ENCODE data around the gene PXYLP1.
A peak's percentile ranks its signal among the peaks of the same experiment; 100 is the strongest.

The PXYLP1 gene

DNA sequence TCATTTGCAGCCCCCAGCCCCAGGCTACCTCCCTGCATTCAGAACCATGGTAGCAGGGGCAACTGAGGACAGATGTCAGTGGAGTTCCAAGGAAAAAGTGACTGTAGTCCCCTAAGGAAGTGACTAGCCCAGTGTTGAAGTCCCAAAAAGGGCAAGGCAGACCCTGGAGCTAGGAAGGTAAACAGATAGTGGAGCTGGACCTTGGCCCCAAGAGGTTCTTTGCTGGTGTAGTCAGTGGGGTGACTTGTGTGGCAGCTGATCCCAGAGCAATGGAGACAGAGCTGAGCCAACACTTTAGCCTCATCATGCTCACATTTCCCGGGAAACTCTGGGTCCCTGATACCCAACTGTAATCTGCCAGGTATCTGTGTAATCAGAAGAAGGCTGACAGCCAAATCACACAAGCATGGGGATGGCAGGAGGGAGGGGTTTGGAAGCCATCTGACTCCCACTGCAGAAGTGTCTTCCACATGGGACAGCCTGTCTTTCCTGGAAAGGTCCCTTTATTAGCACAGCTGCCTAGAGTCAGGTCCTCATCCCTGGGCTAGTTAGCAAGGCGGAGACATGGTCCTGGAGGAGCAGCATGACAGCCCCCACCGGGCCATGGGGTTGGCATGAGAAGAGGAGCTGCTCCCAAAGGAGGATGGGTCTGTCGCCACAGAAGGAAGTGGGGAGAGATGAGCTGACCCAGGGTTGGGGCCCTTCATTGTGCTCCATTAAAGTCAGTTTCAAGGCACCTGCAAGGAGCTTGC, 39.8 kb downstream of the PXYLP1 start:
- Mint-ChIP-seq H3K27ac (no peak overlapping the region), H3K27me3 (no peaks in the 10 kb centered on the region)

GRCh38 chr3:141272906-141273662, 41.5 kb downstream of the PXYLP1 start:
- Mint-ChIP-seq H3K4me1 (peaks cover 25% of the 10 kb centered on the region), H3K36me3 (peaks cover 6% of the 10 kb centered on the region), H3K9me3 (no peaks in the 10 kb centered on the region), H3K27me3 (no peaks in the 10 kb centered on the region), H3K27ac (no peak overlapping the region), H3K4me3 (no peak overlapping the region)

More for the DNA sequence above, 39.8 kb downstream of the PXYLP1 start:
- peaks cover 41% of the 10 kb centered on the region for H3K4me1 Mint-ChIP-seq
- no peaks in the 10 kb centered on the region for H3K9me3 Mint-ChIP-seq
- H3K4me3 Mint-ChIP-seq: no peak overlapping the region
- H3K36me3 Mint-ChIP-seq: peaks cover 6% of the 10 kb centered on the region

GRCh38 chr3:141273700-141274410, 42.2 kb downstream of the PXYLP1 start:
- Mint-ChIP-seq H3K9me3 (no peaks in the 10 kb centered on the region), H3K4me1 (peaks cover 23% of the 10 kb centered on the region), H3K4me3 (no peak overlapping the region), H3K27me3 (no peaks in the 10 kb centered on the region), H3K27ac (no peak overlapping the region), H3K36me3 (peaks cover 6% of the 10 kb centered on the region)

GRCh38 chr3:141274411-141275031, 42.9 kb downstream of the PXYLP1 start:
- peaks cover 6% of the 10 kb centered on the region for H3K36me3 Mint-ChIP-seq
- no peaks in the 10 kb centered on the region for H3K27me3 Mint-ChIP-seq
- no peak overlapping the region for H3K4me3 Mint-ChIP-seq
- H3K27ac Mint-ChIP-seq: peak overlapping the region; percentile 92
- H3K4me1 Mint-ChIP-seq: peaks cover 30% of the 10 kb centered on the region
- no peaks in the 10 kb centered on the region for H3K9me3 Mint-ChIP-seq

DNA sequence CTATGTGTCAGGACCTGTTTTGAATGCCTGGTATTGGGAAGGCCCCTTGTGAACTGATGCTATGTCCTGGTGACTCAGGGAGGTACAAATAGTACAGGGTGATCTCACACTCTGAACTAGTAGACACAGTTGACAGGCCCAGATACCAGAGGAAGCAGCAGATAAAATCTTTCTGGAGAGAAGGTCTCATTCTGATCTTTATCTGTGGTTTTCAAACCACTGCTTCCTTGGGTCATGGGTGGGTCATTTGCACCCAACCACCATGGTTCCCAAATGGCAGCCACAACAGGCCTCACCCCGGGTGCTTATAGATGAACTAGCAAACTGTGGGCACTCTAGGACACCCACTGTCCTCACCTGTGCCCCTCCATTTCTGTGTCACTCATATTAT, 43.4 kb downstream of the PXYLP1 start:
- Mint-ChIP-seq H3K36me3 (peaks cover 4% of the 10 kb centered on the region), H3K4me1 (peaks cover 27% of the 10 kb centered on the region), H3K9me3 (no peaks in the 10 kb centered on the region), H3K4me3 (no peak overlapping the region), H3K27ac (peak overlapping the region; percentile 55), H3K27me3 (no peaks in the 10 kb centered on the region)

DNA sequence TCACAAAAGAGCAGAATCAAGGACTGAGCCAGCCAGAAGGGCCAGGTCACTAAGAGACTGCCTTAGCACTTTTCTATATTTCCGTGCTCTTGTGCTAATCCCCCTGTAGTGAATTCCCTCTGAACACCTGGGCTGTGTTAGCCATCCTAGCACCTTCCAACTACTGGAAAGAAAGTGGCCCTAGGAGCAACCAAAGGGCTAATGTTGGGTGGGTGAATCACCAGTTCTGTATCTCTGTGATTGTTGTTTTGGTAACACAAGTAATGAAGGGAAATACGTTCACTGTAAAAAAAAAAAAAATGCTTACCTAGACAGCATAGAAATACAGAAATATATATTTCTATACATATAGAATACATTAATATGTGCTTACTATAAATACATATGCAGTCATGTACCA, 43.9 kb downstream of the PXYLP1 start:
- no peak overlapping the region for H3K4me3 Mint-ChIP-seq
- peak overlapping the region; percentile 55 for H3K27ac Mint-ChIP-seq
- no peaks in the 10 kb centered on the region for H3K27me3 Mint-ChIP-seq
- H3K9me3 Mint-ChIP-seq: no peaks in the 10 kb centered on the region
- peaks cover 22% of the 10 kb centered on the region for H3K4me1 Mint-ChIP-seq
- H3K36me3 Mint-ChIP-seq: peaks cover under 1% of the 10 kb centered on the region

DNA sequence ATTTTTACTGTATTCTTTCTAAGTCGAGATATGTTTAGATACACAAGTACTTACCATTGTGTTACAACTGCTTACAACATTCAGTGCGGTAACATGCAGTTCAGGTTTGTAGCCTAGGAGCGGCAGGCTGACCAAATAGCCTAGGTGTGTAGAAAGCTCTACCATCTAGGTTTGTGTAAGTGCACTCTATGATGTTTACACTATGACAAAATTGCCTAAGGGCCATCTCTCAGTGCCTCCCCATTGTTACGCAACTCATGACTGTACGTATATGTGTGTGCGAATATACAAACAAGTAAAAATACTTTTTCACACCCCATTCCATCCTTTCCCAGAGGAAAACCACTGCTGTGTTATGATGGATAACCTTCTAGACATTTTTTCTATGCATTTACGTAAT, 44.3 kb downstream of the PXYLP1 start:
- Mint-ChIP-seq H3K9me3 (no peaks in the 10 kb centered on the region), H3K4me3 (no peak overlapping the region), H3K4me1 (peaks cover 22% of the 10 kb centered on the region), H3K36me3 (no peaks in the 10 kb centered on the region), H3K27me3 (no peaks in the 10 kb centered on the region), H3K27ac (no peak overlapping the region)

GRCh38 chr3:141276398-141276797, 44.8 kb downstream of the PXYLP1 start:
- Mint-ChIP-seq H3K9me3 (no peaks in the 10 kb centered on the region), H3K4me3 (no peak overlapping the region), H3K27ac (no peak overlapping the region), H3K36me3 (peaks cover 1% of the 10 kb centered on the region), H3K4me1 (peaks cover 22% of the 10 kb centered on the region), H3K27me3 (no peaks in the 10 kb centered on the region)

DNA sequence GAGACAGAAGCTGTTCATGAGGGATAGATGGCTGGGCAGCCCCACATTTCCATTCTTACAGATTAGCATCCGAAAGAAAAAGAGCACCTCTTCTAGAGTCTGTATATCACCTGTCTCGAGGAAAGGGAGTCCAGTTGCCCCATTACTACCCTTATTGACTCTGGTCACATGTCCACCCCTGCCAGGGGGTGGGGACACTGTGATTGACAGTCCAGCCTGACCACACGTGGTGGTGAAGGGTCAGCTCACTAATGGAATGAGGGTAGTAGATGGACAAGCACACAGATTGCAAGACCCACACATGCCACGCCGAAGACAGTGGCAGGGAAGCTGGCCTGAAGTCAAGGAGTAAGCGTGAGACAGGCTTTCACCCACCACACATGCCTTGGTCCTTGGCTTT, 45.8 kb downstream of the PXYLP1 start:
- Mint-ChIP-seq H3K4me1 (peaks cover 22% of the 10 kb centered on the region), H3K27ac (no peak overlapping the region), H3K27me3 (no peaks in the 10 kb centered on the region), H3K36me3 (peaks cover 7% of the 10 kb centered on the region), H3K4me3 (no peak overlapping the region), H3K9me3 (no peaks in the 10 kb centered on the region)

DNA sequence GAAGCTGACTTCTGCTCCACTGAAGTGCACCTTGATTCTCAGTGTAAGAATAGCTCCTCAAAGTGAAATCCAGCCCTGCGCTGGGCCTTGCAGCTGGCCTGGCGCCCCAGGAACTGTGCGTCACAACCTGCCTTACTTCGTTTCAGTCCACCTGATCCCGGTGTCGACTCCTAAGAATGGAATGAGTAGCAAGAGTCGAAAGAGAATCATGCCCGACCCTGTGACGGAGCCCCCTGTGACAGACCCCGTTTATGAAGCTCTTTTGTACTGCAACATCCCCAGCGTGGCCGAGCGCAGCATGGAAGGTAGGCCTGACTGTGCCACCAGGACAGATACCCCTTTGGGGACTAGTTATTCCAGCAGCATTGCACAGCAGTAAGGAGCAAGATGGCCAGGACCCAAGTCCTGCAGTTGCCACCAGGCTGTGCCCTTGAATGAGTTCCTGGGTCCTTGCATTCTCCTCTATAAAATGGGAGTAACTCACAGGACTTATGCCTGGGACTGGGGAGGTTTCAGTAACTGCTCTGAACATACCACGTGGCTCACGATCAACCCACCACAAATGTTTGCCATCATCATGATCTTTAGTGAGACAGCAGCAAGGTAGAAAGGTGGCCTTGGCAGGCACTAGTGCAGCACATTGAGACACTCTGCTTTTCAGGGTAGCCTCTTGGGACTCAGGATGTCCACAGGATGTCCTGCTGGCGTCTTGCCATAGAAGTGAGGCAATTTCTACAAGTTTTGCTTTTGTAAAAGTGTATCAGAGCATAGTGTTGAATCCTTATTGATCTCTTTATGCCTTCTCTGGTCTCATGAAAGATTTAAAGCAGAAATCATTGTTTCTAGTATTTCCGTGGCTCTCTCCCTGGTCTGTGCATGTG, 46.8 kb downstream of the PXYLP1 start:
- Mint-ChIP-seq H3K27ac (no peak overlapping the region), H3K4me3 (no peak overlapping the region), H3K4me1 (peaks cover 22% of the 10 kb centered on the region), H3K27me3 (no peaks in the 10 kb centered on the region), H3K9me3 (no peaks in the 10 kb centered on the region), H3K36me3 (peaks cover 9% of the 10 kb centered on the region)

DNA sequence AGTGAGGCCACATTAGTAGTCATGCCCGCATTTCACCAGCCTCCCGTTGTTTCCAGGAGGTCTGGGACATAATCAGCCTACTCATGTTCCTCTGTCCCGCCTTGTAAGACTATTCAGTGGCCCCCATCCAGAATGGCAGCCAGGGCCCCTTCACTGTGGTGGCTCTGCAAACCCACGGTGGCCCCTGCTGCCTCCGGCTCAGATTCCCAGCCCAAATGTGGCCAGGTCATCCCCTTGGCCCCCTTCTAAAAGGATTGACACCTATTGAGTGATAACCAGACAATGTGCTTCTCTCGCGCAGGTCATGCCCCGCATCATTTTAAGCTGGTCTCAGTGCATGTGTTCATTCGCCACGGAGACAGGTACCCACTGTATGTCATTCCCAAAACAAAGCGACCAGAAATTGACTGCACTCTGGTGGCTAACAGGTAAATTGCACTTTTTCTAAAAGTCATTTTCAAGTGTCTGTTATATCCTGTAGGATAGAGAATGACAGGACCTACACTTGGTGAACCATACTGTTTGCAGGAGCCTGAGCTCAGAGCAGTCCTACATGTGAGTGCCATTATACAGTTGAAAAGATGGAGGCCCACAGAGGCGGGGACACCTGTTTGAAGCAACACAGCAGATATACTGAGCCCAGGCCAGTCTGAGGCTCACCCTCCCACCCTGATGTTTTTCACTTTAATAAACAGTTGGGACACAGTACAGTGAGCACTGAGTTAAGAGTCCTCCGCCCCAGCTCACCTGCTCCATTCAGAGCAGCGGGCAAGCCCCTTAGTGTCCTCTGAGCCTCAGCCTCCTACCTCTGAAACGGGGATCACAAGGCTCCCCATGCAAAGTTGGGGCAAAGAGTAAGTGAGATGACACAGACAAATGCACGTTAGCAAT, 47.7 kb downstream of the PXYLP1 start:
- Mint-ChIP-seq H3K9me3 (no peaks in the 10 kb centered on the region), H3K27ac (no peak overlapping the region), H3K4me3 (peak overlapping the region; percentile 55)

DNA sequence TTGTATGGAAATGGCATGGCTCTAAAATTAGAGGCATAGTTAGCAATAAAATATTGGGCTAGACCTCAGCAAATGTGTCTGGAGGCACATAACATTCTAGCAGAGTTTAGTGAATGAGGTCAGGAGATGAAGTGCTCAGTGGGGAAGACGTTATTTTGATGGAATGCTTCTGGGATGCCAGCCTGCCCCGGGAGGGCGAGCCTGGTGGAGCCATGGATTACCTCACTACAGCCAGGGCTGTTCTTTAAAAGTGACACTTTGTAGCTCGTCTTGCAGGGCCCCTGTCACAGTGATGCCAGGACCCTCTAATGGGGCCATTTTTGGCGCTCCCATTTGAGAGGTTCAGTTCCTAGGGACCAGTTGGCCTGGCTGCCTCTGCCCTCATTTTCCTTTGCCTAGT, 48.5 kb downstream of the PXYLP1 start:
- H3K4me3 Mint-ChIP-seq: no peak overlapping the region

More for the DNA sequence above, 47.7 kb downstream of the PXYLP1 start:
- no peaks in the 10 kb centered on the region for H3K27me3 Mint-ChIP-seq
- peaks cover 13% of the 10 kb centered on the region for H3K36me3 Mint-ChIP-seq
- peaks cover 20% of the 10 kb centered on the region for H3K4me1 Mint-ChIP-seq

GRCh38 chr3:141280690-141281089, 49.1 kb downstream of the PXYLP1 start:
- Mint-ChIP-seq H3K4me3 (no peak overlapping the region), H3K4me1 (peaks cover 9% of the 10 kb centered on the region), H3K36me3 (peaks cover 13% of the 10 kb centered on the region), H3K9me3 (no peaks in the 10 kb centered on the region), H3K27me3 (no peaks in the 10 kb centered on the region), H3K27ac (no peak overlapping the region)

More for the DNA sequence above, 48.5 kb downstream of the PXYLP1 start:
- Mint-ChIP-seq H3K4me1 (peaks cover 12% of the 10 kb centered on the region), H3K36me3 (peaks cover 13% of the 10 kb centered on the region), H3K27ac (no peak overlapping the region), H3K9me3 (no peaks in the 10 kb centered on the region), H3K27me3 (no peaks in the 10 kb centered on the region)

GRCh38 chr3:141285570-141285969, 53.9 kb downstream of the PXYLP1 start:
- H3K27ac Mint-ChIP-seq: no peak overlapping the region
- peaks cover 18% of the 10 kb centered on the region for H3K36me3 Mint-ChIP-seq
- H3K27me3 Mint-ChIP-seq: no peaks in the 10 kb centered on the region
- H3K9me3 Mint-ChIP-seq: no peaks in the 10 kb centered on the region
- no peak overlapping the region for H3K4me3 Mint-ChIP-seq
- H3K4me1 Mint-ChIP-seq: no peaks in the 10 kb centered on the region

Measured in activated naive CD4-positive, alpha-beta T cell treated with anti-CD3 and anti-CD28 coated beads, Interleukin-2, amount 50 U/mL, for 24 hours (primary cell).